C4-2B (cell line): Measurements from ENCODE around the gene BRIP1.

ENCODE experiments used
- H3K27ac ChIP-seq: fragments of 450-650 bp; 2 replicates; pipeline ENCODE4 v1.5.1; 2017
- CTCF ChIP-seq: fragments of 450-650 bp; conservative IDR thresholded peaks from 2 replicates; pipeline ENCODE4 v1.5.1; 2017; ENCODE audit warnings: mild to moderate bottlenecking
- ZFX ChIP-seq: fragments of 450-650 bp; IDR thresholded peaks from 2 replicates; pipeline ENCODE4 v1.6.1; 2017

Gene BRIP1

GRCh38 chr17:61736438-61736837 lies 126.9 kb downstream of the BRIP1 start:
- TF ChIP-seq ZFX (no peak), CTCF (no peak)
- H3K27ac ChIP-seq = no peak overlapping the region

GRCh38 chr17:61735807-61736206 lies 127.5 kb downstream of the BRIP1 start:
- H3K27ac ChIP-seq = no peak overlapping the region
- no peak for TF ChIP-seq ZFX
- TF ChIP-seq CTCF = no peak

- TF ChIP-seq ZFX = no peak
- TF ChIP-seq CTCF = no peak
- H3K27ac ChIP-seq = no peak overlapping the region
Observed at GRCh38 chr17:61734466-61734865, 128.9 kb downstream of the BRIP1 start.

- TF ChIP-seq CTCF = no peak
- TF ChIP-seq ZFX = no peak
- no peak overlapping the region for H3K27ac ChIP-seq
Observed at GRCh38 chr17:61734012-61734411, 129.3 kb downstream of the BRIP1 start.

GRCh38 chr17:61733021-61733420 lies 130.3 kb downstream of the BRIP1 start:
- TF ChIP-seq ZFX (no peak), CTCF (no peak)
- no peak overlapping the region for H3K27ac ChIP-seq

GRCh38 chr17:61732169-61732568 lies 131.2 kb downstream of the BRIP1 start:
- no peak overlapping the region for H3K27ac ChIP-seq
- TF ChIP-seq CTCF = no peak

GRCh38 chr17:61731330-61731729 lies 132.0 kb downstream of the BRIP1 start:
- H3K27ac ChIP-seq = no peak overlapping the region
- TF ChIP-seq CTCF = no peak
- TF ChIP-seq ZFX = no peak
